Prostate gland (tissue), 2 donors: ENCODE data around the gene POMP.

ENCODE experiments used
- CTCF ChIP-seq, 4 experiments: fragments of 200-600 bp in 2 of 4; fragments of 450-650 bp in 2 of 4; sonication (generic) in 2 of 4; IDR thresholded peaks; 1 replicate in 3 of 4; 2 replicates in 1 of 4; pipeline ENCODE4 v1.5.1; 2016 to 2019; ENCODE audit warnings: antibody characterized with exemption in 4 of 4, mild to moderate bottlenecking in 2 of 4, moderate library complexity in 2 of 4
- POLR2AphosphoS5 ChIP-seq: sonication (generic); formaldehyde crosslinking; IDR thresholded peaks from one replicate; pipeline ENCODE4 v1.6.1; 2017; ENCODE audit warnings: antibody characterized with exemption

- TF ChIP-seq CTCF (IDR thresholded peaks at IDR 0.05) (no peak), POLR2AphosphoS5 (no peak)
Observed at GRCh38 chr13:28638756-28639155, 20.2 kb upstream of the POMP start.
